Measurements from ENCODE around the gene UNC5C.
A peak's percentile ranks its signal among the peaks of the same experiment; 100 is the strongest.

Gene UNC5C

GRCh38 chr4:95548738-95549245 is at the start of gene UNC5C:
TSS of gene UNC5C (minus strand) at chr4:95548973.
- peak; percentile 63 for DNase-seq (ENCODE audit: low read depth)

- no peak for DNase-seq (ENCODE audit: low read depth)
Measured at GRCh38 chr4:95596676-95597075, 47.9 kb upstream of the UNC5C start.

- DNase-seq (ENCODE audit: low read depth), result no peak
Measured at GRCh38 chr4:95594629-95595028, 45.9 kb upstream of the UNC5C start.

- no peak for DNase-seq (ENCODE audit: low read depth)
Measured at GRCh38 chr4:95594013-95594412, 45.2 kb upstream of the UNC5C start.

- DNase-seq (ENCODE audit: low read depth), result no peak
Measured at GRCh38 chr4:95591278-95591677, 42.5 kb upstream of the UNC5C start.

GRCh38 chr4:95590615-95591014 is 41.8 kb upstream of the UNC5C start:
- no peak for DNase-seq (ENCODE audit: low read depth)

- peak; percentile 14 for DNase-seq (ENCODE audit: low read depth)
Measured at GRCh38 chr4:95585016-95585695, 36.4 kb upstream of the UNC5C start.

- no peak for DNase-seq (ENCODE audit: low read depth)
Measured at GRCh38 chr4:95580226-95580625, 31.5 kb upstream of the UNC5C start.

GRCh38 chr4:95572304-95572991 is 23.7 kb upstream of the UNC5C start:
- DNase-seq (ENCODE audit: low read depth), result no peak

GRCh38 chr4:95571577-95571976 is 22.8 kb upstream of the UNC5C start:
- DNase-seq (ENCODE audit: low read depth), result no peak

- DNase-seq (ENCODE audit: low read depth), result no peak
Measured at GRCh38 chr4:95563638-95564337, 15.0 kb upstream of the UNC5C start.

GRCh38 chr4:95560774-95561173 is 12.0 kb upstream of the UNC5C start:
- DNase-seq (ENCODE audit: low read depth), result no peak

- DNase-seq (ENCODE audit: low read depth), result no peak
Measured at GRCh38 chr4:95556207-95556859, 7.6 kb upstream of the UNC5C start.

GRCh38 chr4:95552942-95553550 is 4.3 kb upstream of the UNC5C start:
- no peak for DNase-seq (ENCODE audit: low read depth)

- no peak for DNase-seq (ENCODE audit: low read depth)
Measured at GRCh38 chr4:95551653-95552052, 2.9 kb upstream of the UNC5C start.

GRCh38 chr4:95550115-95550987 is 1.6 kb upstream of the UNC5C start:
- no peak for DNase-seq (ENCODE audit: low read depth)

GRCh38 chr4:95549246-95550114 is 707 bp upstream of the UNC5C start:
- no peak for DNase-seq (ENCODE audit: low read depth)

- no peak for DNase-seq (ENCODE audit: low read depth)
Measured at GRCh38 chr4:95547715-95548471, 880 bp downstream of the UNC5C start.
